GM21717 (cell line): ENCODE data around the gene BRF1.

Experiments
- ATAC-seq: cut with Tn5 transposase; IDR thresholded peaks from one replicate; pipeline ENCODE4 v1.9.1; 2021; ENCODE audit warnings: mild to moderate bottlenecking, moderate library complexity; ENCODE audit not compliant: unreplicated experiment

The BRF1 gene

GRCh38 chr14:105269405-105269804 is 31.4 kb downstream of the BRF1 start:
- no peak for ATAC-seq

- no peak for ATAC-seq
These were observed 32.0 kb downstream of the BRF1 start for GRCh38 chr14:105268736-105269354.

GRCh38 chr14:105267820-105268548 is 32.8 kb downstream of the BRF1 start:
- no peak for ATAC-seq

GRCh38 chr14:105261781-105262180 is 39.0 kb downstream of the BRF1 start:
- no peak for ATAC-seq

GRCh38 chr14:105260959-105261358 is 39.8 kb downstream of the BRF1 start:
- no peak for ATAC-seq

GRCh38 chr14:105258846-105259245 is 42.0 kb downstream of the BRF1 start:
- ATAC-seq: no peak

GRCh38 chr14:105257464-105257863 is 43.3 kb downstream of the BRF1 start:
- ATAC-seq: no peak

- no peak for ATAC-seq
These were observed 44.4 kb downstream of the BRF1 start for GRCh38 chr14:105256292-105256960.

- ATAC-seq: no peak
These were observed 45.7 kb downstream of the BRF1 start for GRCh38 chr14:105255021-105255507.

- no peak for ATAC-seq
These were observed 47.5 kb downstream of the BRF1 start for GRCh38 chr14:105253329-105253682.

- no peak for ATAC-seq
These were observed 48.1 kb downstream of the BRF1 start for GRCh38 chr14:105252552-105253328.

- ATAC-seq: no peak
These were observed 48.9 kb downstream of the BRF1 start for GRCh38 chr14:105251920-105252319.

- ATAC-seq: no peak
These were observed 49.8 kb downstream of the BRF1 start for GRCh38 chr14:105250986-105251385.

GRCh38 chr14:105250008-105250366 is 50.8 kb downstream of the BRF1 start:
- no peak for ATAC-seq

GRCh38 chr14:105249182-105250007 is 51.4 kb downstream of the BRF1 start:
- no peak for ATAC-seq

- peak; percentile 77 for ATAC-seq
These were observed 52.2 kb downstream of the BRF1 start, which contains the start of gene BTBD6 for GRCh38 chr14:105248368-105249181. Gene BTBD6 (plus strand): TSS chr14:105248533. CDS start chr14:105248712, 179 bp downstream.

- peak; percentile 22 for ATAC-seq
These were observed 53.0 kb downstream of the BRF1 start for GRCh38 chr14:105247715-105248367.

- ATAC-seq: no peak
These were observed 53.8 kb downstream of the BRF1 start for GRCh38 chr14:105247026-105247425.

GRCh38 chr14:105244334-105244733 is 56.5 kb downstream of the BRF1 start:
- no peak for ATAC-seq
